ENCODE measurements around the gene EWSR1.
"Not testable (repeated sequence)": the region's sequence is repeated elsewhere in the genome, so short reads cannot be mapped to it uniquely, and the experiment has no call there.

The EWSR1 gene, protein sequence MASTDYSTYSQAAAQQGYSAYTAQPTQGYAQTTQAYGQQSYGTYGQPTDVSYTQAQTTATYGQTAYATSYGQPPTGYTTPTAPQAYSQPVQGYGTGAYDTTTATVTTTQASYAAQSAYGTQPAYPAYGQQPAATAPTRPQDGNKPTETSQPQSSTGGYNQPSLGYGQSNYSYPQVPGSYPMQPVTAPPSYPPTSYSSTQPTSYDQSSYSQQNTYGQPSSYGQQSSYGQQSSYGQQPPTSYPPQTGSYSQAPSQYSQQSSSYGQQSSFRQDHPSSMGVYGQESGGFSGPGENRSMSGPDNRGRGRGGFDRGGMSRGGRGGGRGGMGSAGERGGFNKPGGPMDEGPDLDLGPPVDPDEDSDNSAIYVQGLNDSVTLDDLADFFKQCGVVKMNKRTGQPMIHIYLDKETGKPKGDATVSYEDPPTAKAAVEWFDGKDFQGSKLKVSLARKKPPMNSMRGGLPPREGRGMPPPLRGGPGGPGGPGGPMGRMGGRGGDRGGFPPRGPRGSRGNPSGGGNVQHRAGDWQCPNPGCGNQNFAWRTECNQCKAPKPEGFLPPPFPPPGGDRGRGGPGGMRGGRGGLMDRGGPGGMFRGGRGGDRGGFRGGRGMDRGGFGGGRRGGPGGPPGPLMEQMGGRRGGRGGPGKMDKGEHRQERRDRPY

GRCh38 chr22:29267858-29268510, at the start of gene EWSR1, which contains the start of gene RHBDD3:
TSS of gene EWSR1 (plus strand) at chr22:29268268. CDS start at chr22:29268337, 69 bp downstream.
TSS of gene RHBDD3 (minus strand) at chr22:29267981. CDS start at chr22:29265626, 2,355 bp downstream.
- peak; percentile 99 for DNase-seq

GRCh38 chr22:29218758-29219408, 49.2 kb upstream of the EWSR1 start:
- DNase-seq, result no peak

DNA sequence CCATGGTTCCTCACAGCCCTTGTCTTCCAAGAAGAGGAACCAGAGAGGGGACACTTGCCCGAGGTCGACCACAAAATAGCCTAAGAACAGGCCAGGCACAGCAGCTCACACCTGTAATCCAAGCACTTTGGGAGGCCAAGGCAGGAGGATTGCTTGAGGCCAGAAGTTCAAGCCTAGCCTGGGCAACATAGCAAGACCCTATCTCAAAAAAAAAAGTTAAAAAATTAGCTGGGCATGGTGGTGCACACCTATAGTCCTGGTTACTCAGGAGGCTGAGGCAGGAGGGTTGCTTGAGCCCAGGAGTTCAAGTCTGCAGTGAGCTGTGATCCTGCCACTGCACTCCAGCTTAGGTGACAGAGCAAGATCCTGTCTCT, 48.7 kb upstream of the EWSR1 start:
- DNase-seq, result not testable (repeated sequence)

DNA sequence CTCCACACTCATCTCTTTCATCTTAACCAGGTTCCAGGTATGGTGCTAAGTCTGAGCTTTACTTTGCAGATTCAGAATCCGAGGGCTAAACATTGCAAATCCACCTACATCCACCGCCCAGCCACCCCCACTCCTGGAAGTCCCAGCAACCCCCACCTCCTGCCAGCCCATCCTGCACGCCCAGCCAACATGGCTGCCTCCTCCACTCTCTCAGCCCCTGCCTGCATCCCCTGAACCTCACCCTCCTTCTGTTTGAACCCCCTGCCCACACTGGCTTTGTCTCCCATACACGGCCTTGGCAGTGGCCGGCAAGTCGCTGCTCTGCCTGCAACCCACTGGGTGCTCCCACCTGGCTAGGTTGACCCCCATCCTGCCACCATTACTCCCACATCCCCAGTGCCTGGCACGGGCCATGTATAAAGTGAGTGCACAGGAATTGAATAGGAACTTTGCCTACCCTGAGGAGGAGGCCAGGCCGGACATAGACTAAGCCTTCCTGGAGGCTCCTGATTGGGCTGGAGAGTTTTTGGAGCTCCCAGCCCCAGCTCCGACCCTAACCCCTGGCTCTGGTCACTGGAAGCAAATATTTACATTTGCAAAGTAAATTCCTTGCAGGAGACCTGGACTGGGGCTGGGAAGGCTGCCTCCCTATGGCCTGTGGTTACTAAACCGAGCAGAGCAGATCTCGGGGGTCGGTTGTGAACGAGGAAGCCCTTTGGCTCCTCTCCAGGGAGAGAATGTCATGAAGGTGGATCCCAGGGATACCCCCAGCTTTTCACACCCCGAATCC, 48.0 kb upstream of the EWSR1 start:
- DNase-seq, result no peak

GRCh38 chr22:29224121-29224858, 43.8 kb upstream of the EWSR1 start:
- no peak for DNase-seq

GRCh38 chr22:29224859-29225410, 43.1 kb upstream of the EWSR1 start:
- DNase-seq, result no peak

- no peak for DNase-seq
Observed at GRCh38 chr22:29225422-29226090, 42.5 kb upstream of the EWSR1 start.

GRCh38 chr22:29226351-29226981, 41.6 kb upstream of the EWSR1 start:
- DNase-seq, result no peak

- no peak for DNase-seq
Observed at GRCh38 chr22:29230972-29231875, 36.8 kb upstream of the EWSR1 start.

DNA sequence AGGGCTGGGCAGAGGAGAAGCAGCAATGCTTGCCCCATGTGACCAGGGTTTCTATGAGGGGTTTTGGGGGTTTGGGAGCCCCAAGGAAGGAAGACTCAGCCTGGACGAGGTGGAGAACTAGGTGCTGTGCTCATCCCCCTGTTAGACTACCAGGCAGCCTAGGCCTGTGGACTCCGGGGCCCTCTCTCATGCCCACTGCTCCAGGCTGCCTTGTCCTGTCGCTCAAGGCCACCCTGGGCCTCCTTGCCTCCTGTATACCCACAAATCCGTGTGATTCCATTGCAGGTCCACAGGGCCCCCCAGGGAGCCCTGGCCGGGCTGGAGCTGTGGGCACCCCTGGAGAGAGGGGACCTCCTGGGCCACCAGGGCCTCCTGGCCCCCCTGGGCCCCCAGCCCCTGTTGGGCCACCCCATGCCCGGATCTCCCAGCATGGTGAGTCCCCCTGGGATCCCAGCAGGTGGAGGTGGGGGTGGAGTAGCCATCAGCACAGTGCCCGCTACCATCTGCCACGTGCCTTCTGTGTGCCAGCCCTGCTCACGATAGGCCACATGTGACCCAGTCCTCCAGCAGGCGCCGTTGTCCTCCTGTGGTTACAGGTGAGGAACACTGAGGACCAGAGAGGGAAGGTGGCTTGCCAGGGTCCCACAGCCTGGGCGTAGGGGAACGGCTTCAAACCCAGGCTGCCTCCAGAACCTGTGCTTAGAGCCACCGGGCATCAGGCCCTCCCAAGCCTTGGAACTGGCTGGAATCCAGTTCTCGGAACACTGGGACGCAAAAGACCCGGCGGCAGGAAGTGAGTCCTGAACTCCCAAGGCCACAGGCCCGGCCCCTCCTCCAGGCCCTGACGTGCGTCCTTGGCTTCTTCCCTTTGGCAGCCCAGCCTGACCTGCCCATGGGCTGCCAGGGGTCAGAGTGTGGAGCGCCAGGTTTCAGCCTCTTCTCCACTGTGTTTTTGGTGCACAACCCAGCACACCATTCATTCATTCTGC, 35.8 kb upstream of the EWSR1 start:
- DNase-seq, result no peak

- no peak for DNase-seq
Observed at GRCh38 chr22:29233277-29233877, 34.7 kb upstream of the EWSR1 start.

GRCh38 chr22:29240481-29240880, 27.6 kb upstream of the EWSR1 start:
- not testable (repeated sequence) for DNase-seq

DNA sequence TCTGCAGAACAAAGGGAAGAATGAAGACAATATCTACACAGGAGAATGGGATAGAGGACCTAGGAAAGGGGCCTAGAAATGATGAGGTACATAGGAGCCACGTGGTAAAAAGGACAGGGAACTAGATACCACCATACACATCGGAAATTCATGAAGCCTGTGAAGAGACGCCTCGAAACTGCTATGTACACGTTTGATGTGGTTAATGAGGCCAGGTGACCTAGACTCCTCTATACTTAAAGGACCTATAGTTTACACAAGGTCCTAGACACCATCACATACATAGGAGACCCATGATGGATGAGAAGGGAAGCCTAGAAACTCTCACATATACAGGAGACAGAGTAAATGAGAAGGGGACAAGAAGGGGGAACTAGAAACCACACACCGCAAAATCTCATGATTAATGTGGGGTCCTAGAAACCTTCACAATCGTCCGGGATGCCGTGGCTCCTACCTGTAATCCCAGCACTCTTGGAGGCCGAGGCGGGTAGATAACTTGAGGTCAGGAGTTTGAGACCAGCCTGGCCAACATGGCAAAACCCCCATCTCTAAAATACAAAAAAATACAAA, 24.1 kb upstream of the EWSR1 start:
- no peak for DNase-seq

DNA sequence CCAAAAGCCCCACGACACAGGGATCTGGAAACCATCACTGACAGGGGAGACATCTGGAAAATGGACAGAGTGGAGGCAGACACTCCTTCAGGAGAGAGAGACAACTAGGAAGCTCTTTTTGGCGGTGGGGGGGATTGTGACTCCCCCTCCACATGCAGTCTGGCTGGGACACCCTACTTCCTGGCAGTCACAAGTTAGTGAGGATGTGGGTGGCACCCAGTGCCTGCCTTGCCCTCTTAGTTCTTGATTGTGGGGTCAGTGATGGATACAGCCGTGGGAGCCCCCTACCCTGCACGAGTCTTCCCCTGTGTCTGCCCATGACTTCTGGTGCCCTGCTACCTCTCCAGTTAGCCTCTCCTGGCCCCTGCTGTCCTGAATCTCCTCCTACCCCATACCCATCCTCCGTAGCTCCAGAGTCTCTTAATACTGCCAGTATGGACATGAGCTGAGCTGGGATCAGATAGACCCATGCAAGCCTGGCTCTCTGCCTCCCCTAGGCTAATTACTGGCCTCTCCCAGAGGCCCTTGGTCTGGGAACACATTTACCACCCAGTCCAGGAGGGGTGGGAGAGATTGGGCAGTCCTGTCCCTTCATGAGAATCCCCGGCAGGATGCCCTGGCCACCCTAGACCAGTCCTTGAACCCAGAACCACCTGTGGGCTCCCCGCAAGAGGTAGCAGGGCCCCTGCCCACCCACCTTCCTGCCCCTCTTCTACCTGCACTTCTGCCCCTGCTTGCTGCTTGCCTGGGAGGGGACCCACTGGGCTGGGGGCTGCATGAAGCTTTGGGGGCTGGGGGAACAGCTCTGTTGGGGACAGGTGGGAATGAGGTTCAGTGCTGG, 23.1 kb upstream of the EWSR1 start:
- DNase-seq, result no peak

GRCh38 chr22:29245626-29246385, 22.3 kb upstream of the EWSR1 start:
- DNase-seq, result peak; percentile 71

Data from activated CD4-positive, CD25-positive, alpha-beta regulatory T cell treated with anti-CD3 and anti-CD28 coated beads, Interleukin-2, amount 50 U/mL, for 72 hours (primary cell).